Kidney (tissue), 14 donors: ENCODE measurements around the gene CD164. TPM values are rescaled to one million over a fixed set of nuclear protein-coding genes. Genes with fewer than 3 reads are reported as not detected.
"Not testable (repeated sequence)": the region's sequence is repeated elsewhere in the genome, so short reads cannot be mapped to it uniquely, and the experiment has no call there.

Source experiments
- DNase-seq, 5 donors: peaks; one replicate each; pipeline ENCODE4 v3.0.0-alpha.2; 2013 to 2020
- FAIRE-seq: peaks from 2 replicates; lab custom pipeline; 2012; peaks lifted over from hg19 to GRCh38; lab: Jason Lieb, UNC
- H3K27ac ChIP-seq, 2 donors: one replicate each; pipeline ENCODE4 v1.7.0; 2013; ENCODE audit warnings: low read depth in 2 of 2, low read length in 2 of 2, inconsistent platforms in 1 of 2
- H3K27me3 ChIP-seq: one replicate; pipeline ENCODE4 v1.7.1; 2013; ENCODE audit warnings: low read length, inconsistent platforms; ENCODE audit not compliant: control insufficient read depth, insufficient read depth
- H3K36me3 ChIP-seq, 3 donors: one replicate each; pipeline versions ENCODE4 v1.7.0 to v1.7.1; 2013; ENCODE audit warnings: low read length in 3 of 3, control low read depth in 1 of 3, inconsistent platforms in 1 of 3; ENCODE audit not compliant: insufficient read depth in 3 of 3, control insufficient read depth in 2 of 3
- H3K4me1 ChIP-seq, 3 donors: one replicate each; pipeline versions ENCODE4 v1.7.0 to v1.7.1; 2013; ENCODE audit warnings: low read length in 3 of 3, inconsistent platforms in 1 of 3, low read depth in 1 of 3; ENCODE audit not compliant: control insufficient read depth in 2 of 3, insufficient read depth in 2 of 3
- H3K4me3 ChIP-seq, 3 donors: one replicate each; pipeline versions ENCODE4 v1.7.0 to v1.8.1; 2013; ENCODE audit warnings: low read length in 3 of 3, control low read depth in 1 of 3, inconsistent platforms in 1 of 3
- H3K9ac ChIP-seq, 3 donors: one replicate each; pipeline versions ENCODE4 v1.7.0 to v1.7.1; 2013; ENCODE audit warnings: low read length in 3 of 3, control low read depth in 1 of 3, inconsistent platforms in 1 of 3
- H3K9me3 ChIP-seq, 3 donors: one replicate each; pipeline versions ENCODE4 v1.7.0 to v1.7.1; 2013; ENCODE audit warnings: low read length in 3 of 3, control low read depth in 1 of 3, inconsistent platforms in 1 of 3; ENCODE audit not compliant: control insufficient read depth in 2 of 3, insufficient read depth in 1 of 3
- intact Hi-C: fragments of 100-400 bp; cut with DNase I; formaldehyde crosslinking; loops from one replicate; pipeline ENCODE4 v1.11.1; 2022
- polyA plus RNA-seq: library from polyadenylated mRNA; stranded (reverse); fragments of 350-450 nt; fragmentation: Illumina TruSeq; extraction: RNeasy Lipid Tissue Mini Kit (QIAGEN cat#74804); gene quantifications from one replicate; pipeline ENCODE4 v1.2.3, GENCODE V29; 2014; ENCODE audit warnings: low read depth, low replicate concordance; ENCODE audit not compliant: insufficient read depth
- total RNA-seq: library from RNA; stranded (reverse); fragmentation: NEBNext Ultra II Directional; extraction: Animal tissue kit (Norgen Biotek cat#: 25700); gene quantifications from one replicate; pipeline ENCODE4 v1.2.1, GENCODE V29; 2021
- TF ChIP-seq, protein P1 (sequence below): IDR thresholded peaks from 3 replicates; pipeline ENCODE4 v1.5.1; 2012; ENCODE audit warnings: mild to moderate bottlenecking, moderate library complexity, borderline replicate concordance; ENCODE audit not compliant: insufficient read depth; ENCODE audit errors: extremely low read depth
- donor health status: control.
- donor health status: control.
- donor health status: control.
- donor health status: control.
- donor health status: control.
- donor health status: DM: yes; HTN: yes; CAD: no.
- donor health status: Normal renal cell carcinoma (clear cell type).

The CD164 gene
- total and polyA plus RNA-seq, 2 donors from 2014 or later: 205 to 267 TPM

DNA sequence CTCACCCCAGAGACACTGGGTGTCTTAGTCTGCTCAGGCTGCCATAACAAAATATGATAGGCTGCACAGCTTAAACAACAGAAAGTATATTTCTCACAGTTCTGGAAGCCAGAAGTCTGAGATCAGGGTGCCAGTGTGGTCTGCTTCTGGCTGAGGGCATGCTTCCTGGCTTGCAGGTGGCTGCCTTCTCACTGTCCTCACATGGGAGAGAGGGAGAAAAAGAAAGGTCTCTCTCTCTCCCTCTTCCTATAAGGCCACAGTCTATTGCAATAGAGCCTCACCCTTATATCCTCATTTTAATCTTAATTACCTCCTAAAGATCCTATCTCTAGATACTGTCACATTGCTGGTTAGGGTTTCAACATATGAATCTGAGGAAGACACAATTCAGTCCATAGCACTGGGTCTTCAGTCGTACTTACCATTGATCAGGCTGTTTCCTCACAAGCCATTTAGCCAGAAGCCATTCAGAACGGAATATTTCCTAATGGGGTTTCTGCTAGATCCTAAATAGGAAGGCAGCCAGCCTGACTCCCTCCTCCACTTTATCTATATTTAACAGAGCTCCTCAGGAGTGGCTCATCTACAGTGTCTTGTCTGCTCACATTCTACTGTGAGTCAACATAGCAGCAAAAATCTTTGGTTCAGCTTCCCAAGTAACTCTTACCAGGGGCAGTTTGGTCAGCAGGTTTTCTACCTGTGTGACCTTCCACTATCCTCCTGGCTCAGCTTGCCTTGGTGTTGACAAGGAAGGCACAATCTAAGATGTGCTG, 42.2 kb downstream of the CD164 start:
- Histone ChIP-seq H3K36me3 (no peaks in the 10 kb centered on the region), H3K9ac (no peak overlapping the region), H3K9me3 (no peaks in the 10 kb centered on the region), H3K27me3 (no peaks in the 10 kb centered on the region), H3K4me3 (no peak overlapping the region), H3K27ac (no peak overlapping the region), H3K4me1 (no peaks in the 10 kb centered on the region)
- DNase-seq (no peak), FAIRE-seq (no peak)
- intact Hi-C loops: no loop called here
- TF ChIP-seq, protein P1, sequence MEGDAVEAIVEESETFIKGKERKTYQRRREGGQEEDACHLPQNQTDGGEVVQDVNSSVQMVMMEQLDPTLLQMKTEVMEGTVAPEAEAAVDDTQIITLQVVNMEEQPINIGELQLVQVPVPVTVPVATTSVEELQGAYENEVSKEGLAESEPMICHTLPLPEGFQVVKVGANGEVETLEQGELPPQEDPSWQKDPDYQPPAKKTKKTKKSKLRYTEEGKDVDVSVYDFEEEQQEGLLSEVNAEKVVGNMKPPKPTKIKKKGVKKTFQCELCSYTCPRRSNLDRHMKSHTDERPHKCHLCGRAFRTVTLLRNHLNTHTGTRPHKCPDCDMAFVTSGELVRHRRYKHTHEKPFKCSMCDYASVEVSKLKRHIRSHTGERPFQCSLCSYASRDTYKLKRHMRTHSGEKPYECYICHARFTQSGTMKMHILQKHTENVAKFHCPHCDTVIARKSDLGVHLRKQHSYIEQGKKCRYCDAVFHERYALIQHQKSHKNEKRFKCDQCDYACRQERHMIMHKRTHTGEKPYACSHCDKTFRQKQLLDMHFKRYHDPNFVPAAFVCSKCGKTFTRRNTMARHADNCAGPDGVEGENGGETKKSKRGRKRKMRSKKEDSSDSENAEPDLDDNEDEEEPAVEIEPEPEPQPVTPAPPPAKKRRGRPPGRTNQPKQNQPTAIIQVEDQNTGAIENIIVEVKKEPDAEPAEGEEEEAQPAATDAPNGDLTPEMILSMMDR: no peak

DNA sequence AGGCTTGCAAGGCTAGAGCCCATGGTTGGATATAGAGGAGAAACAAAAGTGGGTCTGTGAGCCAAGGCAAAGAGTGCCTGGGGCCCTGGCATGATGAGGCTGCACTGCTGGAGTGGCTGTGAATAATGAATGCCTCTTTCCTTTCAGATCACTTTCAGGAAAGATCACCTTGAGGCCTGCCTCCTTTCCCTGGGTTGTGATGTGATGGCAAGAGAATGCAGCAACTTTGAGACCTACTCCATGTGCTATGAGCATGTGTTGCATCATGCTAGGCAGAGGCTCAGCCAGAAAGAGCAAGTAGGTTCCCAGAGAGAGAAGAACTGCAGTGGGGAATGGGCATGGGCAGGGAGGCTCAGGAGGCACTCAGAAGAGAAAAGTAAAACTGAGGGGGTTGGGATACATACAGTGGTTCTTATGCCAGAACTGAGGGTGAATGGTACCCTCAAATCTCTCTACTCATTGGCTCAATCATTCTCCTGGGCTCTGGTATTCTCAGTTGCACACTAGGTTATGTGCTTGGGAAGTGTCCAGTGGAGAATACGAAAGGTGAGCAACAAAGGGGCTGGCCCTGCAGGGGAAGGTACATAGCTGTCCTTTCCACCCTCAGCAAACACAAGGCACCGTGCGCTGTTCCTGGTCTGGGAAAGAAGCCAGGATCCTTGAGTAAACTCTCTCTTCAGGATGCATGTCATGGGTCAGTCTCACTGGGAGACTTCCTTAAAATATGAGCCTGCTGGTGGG, 45.9 kb downstream of the CD164 start:
- Histone ChIP-seq H3K36me3 (no peaks in the 10 kb centered on the region), H3K4me3 (no peak overlapping the region), H3K27me3 (no peaks in the 10 kb centered on the region), H3K9ac (no peak overlapping the region), H3K9me3 (no peaks in the 10 kb centered on the region), H3K4me1 (peaks cover 0 to 6% (median 2%) of the 10 kb centered on the region in 3 donors), H3K27ac (no peak overlapping the region)
- DNase-seq (no peak), FAIRE-seq (no peak)
- intact Hi-C loops: no loop called here
- TF ChIP-seq, protein P1: no peak

DNA sequence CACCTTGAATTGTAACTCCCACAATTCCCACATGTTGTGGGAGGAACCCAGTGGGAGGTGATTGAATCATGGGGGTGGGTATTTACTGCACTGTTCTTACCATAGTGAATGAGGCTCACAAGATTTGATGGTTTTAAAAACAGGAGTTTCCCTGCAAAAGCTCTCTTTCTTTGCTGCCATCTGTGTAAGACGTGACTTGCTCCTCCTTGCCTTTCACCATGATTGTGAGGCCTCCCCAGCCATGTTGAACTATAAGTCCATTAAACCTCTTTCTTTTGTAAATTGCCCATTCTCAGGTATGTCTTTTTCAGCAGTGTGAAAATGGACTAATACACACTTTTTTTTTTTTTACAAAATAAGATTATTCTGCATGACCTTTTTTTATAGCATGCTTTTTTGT, 48.4 kb downstream of the CD164 start:
- H3K27me3 ChIP-seq, H3K36me3 ChIP-seq, H3K4me1 ChIP-seq, H3K27ac ChIP-seq, intact Hi-C loops, H3K9me3 ChIP-seq, H3K4me3 ChIP-seq, FAIRE-seq, H3K9ac ChIP-seq, DNase-seq: not testable (repeated sequence)

DNA sequence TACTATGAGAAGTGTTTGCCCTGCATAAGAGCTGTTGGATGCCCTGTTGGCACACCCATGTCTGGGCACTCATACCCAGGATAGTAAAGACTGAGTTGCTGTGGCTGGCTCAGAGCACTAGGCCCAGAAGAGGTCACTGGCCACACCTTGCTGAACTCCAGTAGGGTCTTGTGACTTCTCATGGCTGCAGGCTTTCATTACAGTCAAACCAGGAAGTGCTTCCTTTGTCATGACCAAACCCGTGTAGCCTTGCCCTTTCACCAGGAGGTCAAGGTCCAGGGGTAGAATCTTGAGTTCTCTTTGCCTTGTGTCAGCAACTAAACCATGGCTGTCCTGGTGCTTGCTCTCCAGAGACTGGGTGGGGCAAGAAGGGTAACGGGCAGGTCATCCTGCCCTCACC, 49.5 kb downstream of the CD164 start:
- DNase-seq (no peak), FAIRE-seq (no peak)
- Histone ChIP-seq H3K4me3 (no peak overlapping the region), H3K36me3 (no peaks in the 10 kb centered on the region), H3K27me3 (no peaks in the 10 kb centered on the region), H3K4me1 (peaks cover 0 to 6% (median 2%) of the 10 kb centered on the region in 3 donors), H3K9me3 (no peaks in the 10 kb centered on the region), H3K9ac (no peak overlapping the region), H3K27ac (peak overlapping the region in 1 of 2 donors; percentile 59)
- intact Hi-C loops: no loop called here
- TF ChIP-seq, protein P1: no peak
